ENCODE results near the gene LTB.

Gene LTB

GRCh38 chr6:31573239-31574105 lies 8.8 kb downstream of the LTB start:
- ATAC-seq = no peak
- H3K4me3 Mint-ChIP-seq = peak overlapping the region; percentile 90

GRCh38 chr6:31572041-31572911 lies 9.9 kb downstream of the LTB start, which contains the start of gene LTA:
Gene LTA, plus strand, starts transcription at chr6:31572289. Its CDS starts 454 bp downstream, at chr6:31572743.
- ATAC-seq = peak; percentile 66
- H3K9me3 Mint-ChIP-seq = no peaks in the 10 kb centered on the region
- H3K36me3 Mint-ChIP-seq = peaks cover 24% of the 10 kb centered on the region
- H3K4me1 Mint-ChIP-seq = peaks cover 95% of the 10 kb centered on the region
- no peaks in the 10 kb centered on the region for H3K27me3 Mint-ChIP-seq
- peak within 1 kb of the TSS; percentile 92 for H3K27ac Mint-ChIP-seq
- H3K4me3 Mint-ChIP-seq = peak within 1 kb of the TSS; percentile 90

More at GRCh38 chr6:31573239-31574105, 8.8 kb downstream of the LTB start:
- no peaks in the 10 kb centered on the region for H3K9me3 Mint-ChIP-seq
- peak overlapping the region; percentile 92 for H3K27ac Mint-ChIP-seq
- H3K27me3 Mint-ChIP-seq = no peaks in the 10 kb centered on the region
- H3K36me3 Mint-ChIP-seq = peaks cover 28% of the 10 kb centered on the region
- H3K4me1 Mint-ChIP-seq = peaks cover 89% of the 10 kb centered on the region

- Mint-ChIP-seq H3K27me3 (no peaks in the 10 kb centered on the region), H3K36me3 (peaks cover 14% of the 10 kb centered on the region), H3K4me1 (peaks cover 84% of the 10 kb centered on the region), H3K4me3 (peak overlapping the region; percentile 11), H3K9me3 (no peaks in the 10 kb centered on the region), H3K27ac (peak overlapping the region; percentile 78)
- no peak for ATAC-seq
Observed at GRCh38 chr6:31569861-31570536, 12.2 kb downstream of the LTB start.

GRCh38 chr6:31568537-31568961 lies 13.7 kb downstream of the LTB start:
- Mint-ChIP-seq H3K4me1 (peaks cover 81% of the 10 kb centered on the region), H3K36me3 (peaks cover 25% of the 10 kb centered on the region), H3K27ac (peak overlapping the region; percentile 78), H3K9me3 (no peaks in the 10 kb centered on the region), H3K4me3 (peak overlapping the region; percentile 72), H3K27me3 (no peaks in the 10 kb centered on the region)
- peak; percentile 88 for ATAC-seq

- ATAC-seq = peak; percentile 29
- peaks cover 27% of the 10 kb centered on the region for H3K36me3 Mint-ChIP-seq
- peaks cover 81% of the 10 kb centered on the region for H3K4me1 Mint-ChIP-seq
Observed at GRCh38 chr6:31567531-31568370, 14.5 kb downstream of the LTB start.

GRCh38 chr6:31560697-31561058 lies 21.5 kb downstream of the LTB start:
- Mint-ChIP-seq H3K9me3 (no peaks in the 10 kb centered on the region), H3K36me3 (peaks cover 43% of the 10 kb centered on the region), H3K4me3 (peak overlapping the region; percentile 58), H3K27ac (peak overlapping the region; percentile 89), H3K4me1 (peaks cover 92% of the 10 kb centered on the region), H3K27me3 (no peaks in the 10 kb centered on the region)
- no peak for ATAC-seq

More at GRCh38 chr6:31567531-31568370, 14.5 kb downstream of the LTB start:
- Mint-ChIP-seq H3K4me3 (peak overlapping the region; percentile 72), H3K27me3 (no peaks in the 10 kb centered on the region), H3K9me3 (no peaks in the 10 kb centered on the region), H3K27ac (peak overlapping the region; percentile 78)

- H3K4me1 Mint-ChIP-seq = peaks cover 87% of the 10 kb centered on the region
- peaks cover 37% of the 10 kb centered on the region for H3K36me3 Mint-ChIP-seq
- H3K27ac Mint-ChIP-seq = peak overlapping the region; percentile 89
- H3K27me3 Mint-ChIP-seq = no peaks in the 10 kb centered on the region
- peak; percentile 84 for ATAC-seq
- no peaks in the 10 kb centered on the region for H3K9me3 Mint-ChIP-seq
- peak overlapping the region; percentile 70 for H3K4me3 Mint-ChIP-seq
Observed at GRCh38 chr6:31559958-31560696, 22.1 kb downstream of the LTB start.

- Mint-ChIP-seq H3K4me3 (peak overlapping the region; percentile 70), H3K36me3 (peaks cover 32% of the 10 kb centered on the region), H3K27ac (peak overlapping the region; percentile 89), H3K4me1 (peaks cover 85% of the 10 kb centered on the region), H3K9me3 (no peaks in the 10 kb centered on the region), H3K27me3 (no peaks in the 10 kb centered on the region)
- peak; percentile 13 for ATAC-seq
Observed at GRCh38 chr6:31559606-31559957, 22.6 kb downstream of the LTB start.

GRCh38 chr6:31558631-31559500 lies 23.4 kb downstream of the LTB start:
- Mint-ChIP-seq H3K36me3 (peaks cover 28% of the 10 kb centered on the region), H3K9me3 (no peaks in the 10 kb centered on the region), H3K4me1 (peaks cover 87% of the 10 kb centered on the region), H3K27me3 (no peaks in the 10 kb centered on the region), H3K27ac (peak overlapping the region; percentile 89), H3K4me3 (peak overlapping the region; percentile 70)
- peak; percentile 73 for ATAC-seq

GRCh38 chr6:31558318-31558625 lies 24.0 kb downstream of the LTB start:
- peaks cover 81% of the 10 kb centered on the region for H3K4me1 Mint-ChIP-seq
- no peaks in the 10 kb centered on the region for H3K9me3 Mint-ChIP-seq
- no peaks in the 10 kb centered on the region for H3K27me3 Mint-ChIP-seq
- peak overlapping the region; percentile 89 for H3K27ac Mint-ChIP-seq
- H3K36me3 Mint-ChIP-seq = peaks cover 23% of the 10 kb centered on the region
- ATAC-seq = no peak
- H3K4me3 Mint-ChIP-seq = peak overlapping the region; percentile 70

GRCh38 chr6:31557443-31558317 lies 24.5 kb downstream of the LTB start:
- Mint-ChIP-seq H3K4me3 (peak overlapping the region; percentile 70), H3K36me3 (peaks cover 18% of the 10 kb centered on the region), H3K27me3 (no peaks in the 10 kb centered on the region), H3K4me1 (peaks cover 75% of the 10 kb centered on the region), H3K27ac (peak overlapping the region; percentile 89), H3K9me3 (no peaks in the 10 kb centered on the region)
- no peak for ATAC-seq

GRCh38 chr6:31556307-31556706 lies 25.9 kb downstream of the LTB start:
- Mint-ChIP-seq H3K36me3 (peaks cover 21% of the 10 kb centered on the region), H3K27me3 (no peaks in the 10 kb centered on the region), H3K4me3 (no peak overlapping the region), H3K27ac (no peak overlapping the region), H3K4me1 (peaks cover 74% of the 10 kb centered on the region), H3K9me3 (no peaks in the 10 kb centered on the region)
- no peak for ATAC-seq

All from stimulated activated memory B cell treated with anti-CD40 and anti-IgM and Interleukin-4, amounts not matched to agents 10 μg/mL and 1 μg/mL and 100 μg/mL, for 72 hours (primary cell).